DND-41 (cell line): ENCODE data around the gene OR2T1.

Experiments
- ATAC-seq: fragments of 200-7000 bp; cut with Tn5 transposase; 3 replicates; pipeline ENCODE4 v1.9.1; 2021; ENCODE audit warnings: low read depth; ENCODE audit not compliant: insufficient read depth
- DNase-seq: peaks from one replicate; pipeline ENCODE4 v3.0.0-alpha.2; 2020
- H2AFZ ChIP-seq: 2 replicates; pipeline ENCODE4 v1.6.0; 2012; ENCODE audit warnings: low read depth, low read length
- H3K27ac ChIP-seq: 2 replicates; pipeline ENCODE4 v1.5.1; 2012; ENCODE audit warnings: low read length, inconsistent platforms
- H3K27me3 ChIP-seq: fragments of 200-600 bp; sonication (generic); 2 replicates; pipeline ENCODE4 v1.6.0; 2012; ENCODE audit warnings: low read length, mild to moderate bottlenecking, inconsistent platforms; ENCODE audit not compliant: insufficient read depth, poor library complexity
- H3K36me3 ChIP-seq: 2 replicates; pipeline ENCODE4 v1.5.1; 2012; ENCODE audit warnings: low read length, inconsistent platforms; ENCODE audit not compliant: insufficient read depth
- H3K4me1 ChIP-seq: 2 replicates; pipeline ENCODE4 v1.5.1; 2012; ENCODE audit warnings: mild to moderate bottlenecking, low read length; ENCODE audit not compliant: insufficient read depth
- H3K4me2 ChIP-seq: 2 replicates; pipeline ENCODE4 v1.6.0; 2012; ENCODE audit warnings: mild to moderate bottlenecking, moderate library complexity, low read length, inconsistent platforms; ENCODE audit not compliant: insufficient read depth
- H3K4me3 ChIP-seq, 2 experiments: fragments of 200-600 bp in 1 of 2; shearing (Covaris generic) in 1 of 2; 2 replicates each; pipeline ENCODE4 v1.5.1; 2012 to 2016; ENCODE audit warnings: inconsistent platforms in 2 of 2, low read length in 2 of 2, mild to moderate bottlenecking in 2 of 2, low read depth in 1 of 2, moderate library complexity in 1 of 2
- H3K79me2 ChIP-seq: 2 replicates; pipeline ENCODE4 v1.6.0; 2012; ENCODE audit warnings: low read length, inconsistent platforms; ENCODE audit not compliant: insufficient read depth
- H3K9ac ChIP-seq: 2 replicates; pipeline ENCODE4 v1.6.0; 2012; ENCODE audit warnings: low read depth, mild to moderate bottlenecking, inconsistent platforms, low read length, moderate library complexity
- H3K9me3 ChIP-seq: 2 replicates; pipeline ENCODE4 v1.5.1; 2012; ENCODE audit warnings: low read length, moderate library complexity, mild to moderate bottlenecking, inconsistent platforms; ENCODE audit not compliant: insufficient read depth, severe bottlenecking
- H4K20me1 ChIP-seq: 2 replicates; pipeline ENCODE4 v1.6.0; 2012; ENCODE audit warnings: low read length; ENCODE audit not compliant: insufficient read depth
- EZH2 ChIP-seq: IDR thresholded peaks from 3 replicates; pipeline ENCODE4 v1.6.1; 2012; ENCODE audit warnings: borderline replicate concordance, low read depth, mild to moderate bottlenecking, moderate library complexity, low read length, inconsistent platforms; ENCODE audit not compliant: severe bottlenecking
- TF ChIP-seq, protein P1 (sequence below): IDR thresholded peaks from 2 replicates; pipeline ENCODE4 v1.5.1; 2012; ENCODE audit warnings: borderline replicate concordance, low read length, moderate library complexity, mild to moderate bottlenecking; ENCODE audit not compliant: poor library complexity, severe bottlenecking; ENCODE audit errors: extremely low read depth

OR2T1 gene, protein sequence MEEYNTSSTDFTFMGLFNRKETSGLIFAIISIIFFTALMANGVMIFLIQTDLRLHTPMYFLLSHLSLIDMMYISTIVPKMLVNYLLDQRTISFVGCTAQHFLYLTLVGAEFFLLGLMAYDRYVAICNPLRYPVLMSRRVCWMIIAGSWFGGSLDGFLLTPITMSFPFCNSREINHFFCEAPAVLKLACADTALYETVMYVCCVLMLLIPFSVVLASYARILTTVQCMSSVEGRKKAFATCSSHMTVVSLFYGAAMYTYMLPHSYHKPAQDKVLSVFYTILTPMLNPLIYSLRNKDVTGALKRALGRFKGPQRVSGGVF

DNA sequence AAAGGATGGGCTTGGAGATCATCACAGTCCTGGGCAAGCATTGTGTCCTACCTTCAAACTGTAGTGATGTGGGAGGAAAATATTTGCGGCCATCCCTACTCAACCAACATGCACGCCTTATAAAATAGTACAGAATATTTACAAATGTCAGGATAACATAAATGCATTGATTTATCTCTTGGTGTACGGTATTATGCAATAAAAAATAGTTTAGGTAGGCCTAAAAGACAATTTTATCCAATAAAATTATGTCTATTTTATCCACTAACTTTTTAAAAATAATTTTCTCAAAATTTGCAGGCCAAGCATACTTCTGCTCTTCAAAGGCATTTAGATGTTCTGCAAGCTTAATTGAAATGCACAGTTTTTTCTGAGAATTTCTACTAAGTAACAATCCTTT lies at the start of gene OR2T1:
TSS of gene OR2T1 (plus strand) at position 301 of the 400 bp plus-strand sequence. CDS start 3,100 bp downstream, outside the sequence.
- no peak within 1 kb of the TSS for H3K9ac ChIP-seq
- no peak within 1 kb of the TSS for H2AFZ ChIP-seq
- H3K4me3 ChIP-seq, result no peak within 1 kb of the TSS
- H3K4me1 ChIP-seq, result no peaks in the 10 kb centered on the region
- H3K79me2 ChIP-seq, result no peaks in the 10 kb centered on the region
- H3K9me3 ChIP-seq, result no peaks in the 10 kb centered on the region
- no peaks in the 10 kb centered on the region for H4K20me1 ChIP-seq
- no peak for ATAC-seq
- TF ChIP-seq EZH2, result no peak
- TF ChIP-seq, protein P1, sequence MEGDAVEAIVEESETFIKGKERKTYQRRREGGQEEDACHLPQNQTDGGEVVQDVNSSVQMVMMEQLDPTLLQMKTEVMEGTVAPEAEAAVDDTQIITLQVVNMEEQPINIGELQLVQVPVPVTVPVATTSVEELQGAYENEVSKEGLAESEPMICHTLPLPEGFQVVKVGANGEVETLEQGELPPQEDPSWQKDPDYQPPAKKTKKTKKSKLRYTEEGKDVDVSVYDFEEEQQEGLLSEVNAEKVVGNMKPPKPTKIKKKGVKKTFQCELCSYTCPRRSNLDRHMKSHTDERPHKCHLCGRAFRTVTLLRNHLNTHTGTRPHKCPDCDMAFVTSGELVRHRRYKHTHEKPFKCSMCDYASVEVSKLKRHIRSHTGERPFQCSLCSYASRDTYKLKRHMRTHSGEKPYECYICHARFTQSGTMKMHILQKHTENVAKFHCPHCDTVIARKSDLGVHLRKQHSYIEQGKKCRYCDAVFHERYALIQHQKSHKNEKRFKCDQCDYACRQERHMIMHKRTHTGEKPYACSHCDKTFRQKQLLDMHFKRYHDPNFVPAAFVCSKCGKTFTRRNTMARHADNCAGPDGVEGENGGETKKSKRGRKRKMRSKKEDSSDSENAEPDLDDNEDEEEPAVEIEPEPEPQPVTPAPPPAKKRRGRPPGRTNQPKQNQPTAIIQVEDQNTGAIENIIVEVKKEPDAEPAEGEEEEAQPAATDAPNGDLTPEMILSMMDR, result no peak
- no peak for DNase-seq
- no peak within 1 kb of the TSS for H3K4me2 ChIP-seq
- no peaks in the 10 kb centered on the region for H3K36me3 ChIP-seq
- H3K27me3 ChIP-seq, result no peaks in the 10 kb centered on the region
- H3K27ac ChIP-seq, result no peak within 1 kb of the TSS

DNA sequence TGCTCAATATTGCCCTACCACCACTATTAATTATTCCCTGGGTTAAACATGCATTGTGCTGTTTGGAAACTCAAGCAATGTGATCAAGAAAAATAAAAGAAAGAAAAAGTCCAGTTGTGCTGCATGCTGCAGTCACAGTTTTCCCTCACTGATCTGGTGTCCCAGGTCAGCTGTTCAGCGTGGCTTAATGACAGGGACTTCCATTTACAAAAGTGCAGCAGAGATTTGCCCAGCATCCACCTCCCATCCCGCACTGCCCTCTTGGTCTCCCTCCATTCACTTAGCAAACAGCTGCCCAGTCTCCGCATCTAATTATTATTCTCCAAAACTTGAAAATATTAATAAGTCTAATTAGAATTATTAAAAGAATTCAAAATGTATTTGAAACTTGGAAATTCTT lies 43.4 kb upstream of the OR2T1 start:
- DNase-seq (no peak), ATAC-seq (no peak)
- TF ChIP-seq, protein P1, result no peak
- no peak for TF ChIP-seq EZH2
- no peaks in the 10 kb centered on the region for H3K4me1 ChIP-seq
- H3K4me3 ChIP-seq, result no peak overlapping the region
- H3K79me2 ChIP-seq, result no peaks in the 10 kb centered on the region
- no peaks in the 10 kb centered on the region for H4K20me1 ChIP-seq
- H2AFZ ChIP-seq, result no peak overlapping the region
- H3K4me2 ChIP-seq, result no peak overlapping the region
- no peak overlapping the region for H3K27ac ChIP-seq
- no peaks in the 10 kb centered on the region for H3K36me3 ChIP-seq
- no peaks in the 10 kb centered on the region for H3K27me3 ChIP-seq
- no peaks in the 10 kb centered on the region for H3K9me3 ChIP-seq
- no peak overlapping the region for H3K9ac ChIP-seq

DNA sequence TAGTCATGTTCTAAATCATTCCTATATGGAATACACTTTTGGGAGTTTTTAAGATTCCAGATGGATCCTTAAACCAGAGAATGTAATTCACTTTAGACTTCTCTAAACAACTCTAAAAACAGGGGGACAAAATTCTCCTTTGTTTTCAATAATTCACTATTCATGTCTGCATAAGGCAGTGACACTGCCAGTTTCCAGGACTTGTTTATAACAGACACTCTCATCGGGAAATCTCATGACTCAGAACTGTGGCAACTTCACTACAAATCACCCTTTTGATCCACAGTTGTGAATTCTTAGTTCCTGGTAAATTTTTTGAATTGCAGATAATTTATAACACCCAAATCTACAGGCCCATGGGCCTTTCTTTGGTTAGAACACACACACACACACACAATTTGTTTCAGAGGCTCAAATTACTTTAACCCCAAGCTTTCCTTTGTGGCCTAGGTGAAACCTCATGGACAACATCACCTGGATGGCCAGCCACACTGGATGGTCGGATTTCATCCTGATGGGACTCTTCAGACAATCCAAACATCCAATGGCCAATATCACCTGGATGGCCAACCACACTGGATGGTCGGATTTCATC lies 41.6 kb upstream of the OR2T1 start, which contains the start of gene OR2T4:
TSS of gene OR2T4 (plus strand) at position 545 of the 595 bp plus-strand sequence. CDS start at position 545, 0 bp downstream.
- no peak within 1 kb of the TSS for H3K27ac ChIP-seq
- no peak within 1 kb of the TSS for H2AFZ ChIP-seq
- no peaks in the 10 kb centered on the region for H4K20me1 ChIP-seq
- TF ChIP-seq, protein P1, result no peak
- H3K79me2 ChIP-seq, result no peaks in the 10 kb centered on the region
- H3K9me3 ChIP-seq, result no peaks in the 10 kb centered on the region
- H3K4me3 ChIP-seq, result no peak within 1 kb of the TSS
- H3K4me1 ChIP-seq, result no peaks in the 10 kb centered on the region
- no peaks in the 10 kb centered on the region for H3K27me3 ChIP-seq
- H3K9ac ChIP-seq, result no peak within 1 kb of the TSS
- H3K36me3 ChIP-seq, result no peaks in the 10 kb centered on the region
- no peak for DNase-seq
- H3K4me2 ChIP-seq, result no peak within 1 kb of the TSS
- no peak for ATAC-seq
